NB4 (cell line): ENCODE results near the gene PLXNA2.

Experiments
- MYC ChIP-seq: IDR thresholded peaks from 2 replicates; pipeline ENCODE4 v1.6.1; 2011; ENCODE audit warnings: low read depth, low read length
- POLR2A ChIP-seq: IDR thresholded peaks from 2 replicates; pipeline ENCODE4 v1.6.1; 2011; ENCODE audit warnings: mild to moderate bottlenecking; ENCODE audit not compliant: insufficient read length; ENCODE audit errors: extremely low read depth
- TF ChIP-seq, protein P1 (sequence below): IDR thresholded peaks from one replicate; pipeline ENCODE4 v1.5.1; 2012; ENCODE audit warnings: low read depth, low read length

DNA sequence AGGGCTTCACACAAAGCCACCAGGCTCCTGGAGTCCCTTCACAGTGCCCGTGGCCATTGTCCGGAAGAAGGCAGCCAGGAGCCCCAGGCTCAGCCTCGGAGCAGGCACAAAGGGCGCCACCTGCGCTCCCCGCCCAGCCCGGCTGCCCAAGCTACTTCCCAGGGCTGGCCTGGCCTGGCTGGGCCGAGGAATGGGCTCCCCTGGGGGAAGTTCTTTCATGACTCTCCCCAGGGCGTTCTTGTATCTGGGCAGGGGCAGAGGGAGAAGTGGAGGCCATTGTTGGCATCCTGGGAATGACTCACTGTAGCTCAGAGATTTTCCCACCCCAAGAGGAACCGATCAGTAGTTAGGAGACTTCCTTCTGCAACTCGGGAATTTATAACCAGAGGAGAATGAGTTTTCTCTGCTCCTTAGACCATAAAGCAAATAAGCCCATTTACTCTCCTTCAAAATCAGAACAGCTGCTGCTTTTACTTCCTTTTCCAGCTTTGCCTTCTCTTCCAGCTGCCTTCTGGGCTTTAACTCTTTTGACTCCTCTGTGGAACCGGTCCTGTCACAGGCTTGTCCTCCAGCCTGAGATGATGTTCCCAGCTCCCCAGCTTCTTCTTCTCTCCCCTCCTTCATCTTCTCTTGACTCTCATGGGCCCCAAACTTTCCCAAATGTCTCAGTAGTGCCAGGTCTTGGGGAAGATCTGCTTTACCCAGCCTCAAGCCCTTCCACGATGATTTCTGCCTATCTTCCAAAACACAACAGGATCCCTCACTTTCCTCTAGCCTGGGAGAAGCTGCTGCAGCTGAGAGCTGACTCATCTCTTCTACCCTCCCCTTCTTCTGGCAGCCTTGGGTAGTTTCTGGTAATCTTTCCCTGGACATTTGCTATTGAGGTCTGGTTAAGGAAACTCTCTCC, 214.6 kb downstream of the PLXNA2 start:
- TF ChIP-seq MYC, result no peak
- TF ChIP-seq, protein P1, sequence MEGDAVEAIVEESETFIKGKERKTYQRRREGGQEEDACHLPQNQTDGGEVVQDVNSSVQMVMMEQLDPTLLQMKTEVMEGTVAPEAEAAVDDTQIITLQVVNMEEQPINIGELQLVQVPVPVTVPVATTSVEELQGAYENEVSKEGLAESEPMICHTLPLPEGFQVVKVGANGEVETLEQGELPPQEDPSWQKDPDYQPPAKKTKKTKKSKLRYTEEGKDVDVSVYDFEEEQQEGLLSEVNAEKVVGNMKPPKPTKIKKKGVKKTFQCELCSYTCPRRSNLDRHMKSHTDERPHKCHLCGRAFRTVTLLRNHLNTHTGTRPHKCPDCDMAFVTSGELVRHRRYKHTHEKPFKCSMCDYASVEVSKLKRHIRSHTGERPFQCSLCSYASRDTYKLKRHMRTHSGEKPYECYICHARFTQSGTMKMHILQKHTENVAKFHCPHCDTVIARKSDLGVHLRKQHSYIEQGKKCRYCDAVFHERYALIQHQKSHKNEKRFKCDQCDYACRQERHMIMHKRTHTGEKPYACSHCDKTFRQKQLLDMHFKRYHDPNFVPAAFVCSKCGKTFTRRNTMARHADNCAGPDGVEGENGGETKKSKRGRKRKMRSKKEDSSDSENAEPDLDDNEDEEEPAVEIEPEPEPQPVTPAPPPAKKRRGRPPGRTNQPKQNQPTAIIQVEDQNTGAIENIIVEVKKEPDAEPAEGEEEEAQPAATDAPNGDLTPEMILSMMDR, result no peak
- TF ChIP-seq POLR2A, result no peak
